H4 (cell line): ENCODE data around the gene TGM2. TPM values are rescaled to one million over a fixed set of nuclear protein-coding genes. Genes with fewer than 3 reads are reported as not detected.

Source experiments
- DNase-seq: peaks from one replicate; pipeline ENCODE4 v3.0.0-alpha.2; 2015; ENCODE audit warnings: low spot score
- total RNA-seq: library from RNA; depleted of rRNA; stranded (reverse); fragments of >200 nt; shearing (Covaris generic); gene quantifications from 2 replicates; pipeline ENCODE4 v1.2.3, GENCODE V29; 2014

Gene TGM2
- total RNA-seq, 1 experiment from 2014 or later: 7.1 TPM

- DNase-seq: no peak
Observed at GRCh38 chr20:38132156-38132909, 32.7 kb downstream of the TGM2 start.

GRCh38 chr20:38131588-38132121 lies 33.4 kb downstream of the TGM2 start:
- no peak for DNase-seq

DNA sequence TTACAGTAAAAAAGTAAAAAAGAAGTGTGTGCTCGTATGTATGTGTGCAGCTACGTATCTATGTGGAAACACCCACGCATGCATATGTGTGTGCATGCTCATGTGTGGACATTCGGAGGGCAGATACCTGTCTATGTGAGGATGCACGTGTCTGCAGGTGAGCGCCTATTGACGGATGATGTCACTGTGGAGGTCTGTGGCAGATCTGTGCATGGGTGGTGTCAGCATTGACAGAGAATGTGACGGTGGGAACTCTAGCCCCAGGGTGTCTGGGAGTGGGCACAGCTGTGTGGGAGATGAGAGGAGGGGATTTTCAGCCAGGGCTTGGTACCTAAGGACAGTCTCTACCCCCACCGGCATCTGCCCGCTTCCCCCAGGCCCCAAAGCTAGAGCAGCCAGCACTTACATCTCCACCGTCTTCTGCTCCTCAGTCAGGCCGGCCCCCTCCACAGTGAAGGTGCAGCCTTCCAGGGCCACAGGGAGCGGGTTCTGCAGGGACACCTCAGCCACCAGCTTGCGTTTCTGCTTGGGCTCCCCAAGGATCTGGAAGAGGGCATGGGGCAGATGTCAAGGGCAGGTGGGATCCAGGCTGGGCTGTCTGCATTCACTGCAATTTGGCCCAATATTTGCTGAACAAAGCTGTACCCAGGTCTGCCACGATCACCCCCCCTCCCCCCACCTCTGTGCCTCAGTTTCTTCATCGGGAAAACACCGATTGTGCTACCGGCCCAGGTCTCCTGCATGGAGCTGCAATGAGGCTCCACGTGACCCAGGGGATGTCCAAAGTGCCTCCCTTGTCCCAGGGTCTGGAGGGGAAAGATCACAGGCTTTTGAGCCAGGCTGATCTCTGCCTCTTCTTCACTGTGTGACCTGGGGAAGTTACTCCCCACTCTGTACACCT lies 34.1 kb downstream of the TGM2 start:
- DNase-seq: no peak

DNA sequence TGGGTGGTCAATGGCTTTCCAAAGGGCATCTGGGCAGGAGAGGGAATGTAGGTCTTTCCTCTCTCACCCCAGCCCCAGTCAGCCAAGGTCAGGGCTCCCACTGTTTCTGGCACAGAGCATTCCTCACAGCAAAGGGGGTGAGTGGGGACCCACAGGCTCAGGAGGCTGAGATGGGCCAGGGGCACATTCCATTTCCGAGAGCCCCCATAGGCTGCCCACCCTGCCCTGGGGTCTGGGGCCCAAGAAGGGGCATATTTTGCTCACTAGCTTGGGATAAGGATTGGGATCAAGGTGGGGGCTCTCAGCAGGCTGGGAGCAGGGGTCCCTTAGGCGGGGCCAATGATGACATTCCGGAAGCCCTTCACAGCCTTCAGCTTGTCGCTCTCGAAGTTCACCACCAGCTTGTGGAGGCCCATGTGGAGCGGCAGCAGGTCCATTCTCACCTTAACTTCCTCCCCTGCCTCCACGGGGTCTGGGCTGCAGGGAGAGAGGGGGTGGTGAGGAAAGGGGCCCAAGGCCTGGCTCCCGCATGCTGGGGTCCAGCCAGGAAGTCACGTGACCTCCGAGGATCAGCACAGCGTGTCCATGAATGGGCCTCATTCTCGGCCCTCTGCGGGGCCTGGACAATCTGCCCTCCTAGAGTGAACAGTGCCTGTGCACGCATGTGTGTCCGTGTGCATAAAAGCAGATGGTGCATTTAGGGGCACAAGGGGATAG lies 35.0 kb downstream of the TGM2 start:
- DNase-seq: no peak

GRCh38 chr20:38129248-38129865 lies 35.7 kb downstream of the TGM2 start:
- DNase-seq: no peak

DNA sequence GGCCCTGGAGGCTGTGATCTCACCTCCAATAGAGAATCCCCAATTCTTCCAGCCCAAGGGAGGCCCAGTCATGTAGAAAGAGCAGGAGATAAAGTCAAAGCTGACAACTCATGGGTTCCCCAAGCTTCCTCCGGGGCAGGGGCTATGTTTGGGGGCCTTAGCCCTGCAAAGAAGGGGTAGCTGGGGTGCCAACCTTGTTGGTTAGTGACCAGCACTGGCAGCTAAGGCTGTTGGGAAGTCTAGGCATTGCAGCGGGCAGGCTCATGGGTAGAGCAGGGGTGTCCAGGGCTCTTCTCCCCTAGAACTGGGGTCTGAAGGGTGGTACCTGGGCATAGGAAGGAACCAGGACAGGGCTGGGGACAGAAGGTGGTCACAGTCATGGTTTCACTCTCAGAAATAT lies 36.4 kb downstream of the TGM2 start:
- DNase-seq: no peak

DNA sequence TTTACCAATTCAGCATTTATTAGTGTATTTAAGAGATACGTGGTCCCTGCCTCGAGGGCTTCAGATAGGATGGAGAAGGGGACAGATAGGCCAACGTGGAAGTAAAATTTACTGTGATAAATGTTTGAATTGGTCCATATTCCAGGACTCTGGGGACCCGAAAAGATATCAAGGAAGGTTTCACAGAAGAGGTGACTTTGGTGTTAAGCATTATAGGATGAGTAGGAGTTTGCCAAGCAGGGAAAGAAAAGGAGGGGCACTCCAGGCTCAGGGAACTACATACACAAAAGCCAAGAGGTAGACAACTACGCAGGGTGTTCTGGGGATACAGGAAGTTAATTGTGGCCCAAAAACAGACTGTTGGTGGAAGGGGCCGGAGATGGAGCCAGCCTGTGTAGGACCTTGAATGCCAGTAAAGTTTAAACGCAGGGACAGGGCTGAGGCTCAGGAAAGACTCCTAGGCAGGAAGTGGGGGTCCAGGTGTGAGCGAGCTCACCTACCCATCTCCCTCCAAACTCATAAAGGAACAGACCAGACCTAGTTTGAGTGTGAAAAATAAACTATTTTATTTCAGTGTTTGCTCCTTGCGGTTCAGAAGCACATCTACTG lies 37.0 kb downstream of the TGM2 start:
- no peak for DNase-seq

GRCh38 chr20:38126932-38127621 lies 38.0 kb downstream of the TGM2 start:
- DNase-seq: peak; percentile 81

GRCh38 chr20:38126146-38126921 lies 38.7 kb downstream of the TGM2 start:
- no peak for DNase-seq

GRCh38 chr20:38125157-38126056 lies 39.7 kb downstream of the TGM2 start:
- no peak for DNase-seq

DNA sequence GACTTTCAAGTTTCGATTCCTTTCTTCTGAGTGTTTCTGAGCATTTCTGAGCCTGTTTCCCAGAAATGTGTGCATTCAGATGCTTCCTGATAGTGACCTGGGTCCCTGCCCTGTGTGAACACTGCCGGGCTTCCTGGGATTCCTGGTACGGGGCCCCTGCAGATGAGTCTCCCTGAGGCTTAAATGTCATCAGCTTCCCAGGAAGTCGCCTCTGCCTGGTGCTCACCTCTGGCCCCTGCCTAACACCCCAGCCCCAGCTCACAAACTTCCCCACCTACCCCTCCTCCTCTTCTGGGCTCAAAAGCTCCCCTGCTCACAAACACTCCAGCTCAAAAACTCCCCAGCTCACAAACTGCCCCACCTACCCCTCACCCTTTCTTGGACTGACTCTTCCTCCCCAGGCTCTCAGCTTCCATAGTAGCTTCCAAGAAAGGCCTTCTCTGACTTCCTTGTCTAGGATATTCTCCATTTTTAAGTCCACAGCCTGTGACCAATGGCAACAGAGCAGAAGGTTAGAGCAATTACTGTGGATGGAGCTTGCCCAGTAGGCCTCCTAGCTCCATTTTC lies 42.0 kb downstream of the TGM2 start:
- no peak for DNase-seq

GRCh38 chr20:38121741-38122140 lies 43.3 kb downstream of the TGM2 start:
- no peak for DNase-seq

- DNase-seq: no peak
Observed at GRCh38 chr20:38120625-38120988, 44.5 kb downstream of the TGM2 start.

DNA sequence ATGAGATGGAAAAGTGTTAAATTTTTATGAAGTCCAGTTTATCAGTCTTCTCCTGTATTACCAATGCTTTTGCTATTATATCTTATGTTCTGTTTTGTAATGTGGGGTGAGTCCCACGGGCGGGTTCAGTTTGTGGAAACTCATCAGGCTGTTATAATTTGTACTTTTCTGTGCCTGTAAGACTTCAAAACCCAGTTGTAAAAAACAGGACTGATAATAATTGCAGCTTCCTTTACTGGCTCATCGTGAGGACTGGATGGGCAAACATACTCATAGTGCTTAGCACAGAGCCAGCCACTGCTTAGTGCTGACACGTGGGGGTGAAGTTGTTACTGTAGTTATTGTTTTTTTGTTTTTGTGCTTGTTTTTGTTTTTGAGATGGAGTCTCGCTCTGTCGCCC lies 45.6 kb downstream of the TGM2 start:
- no peak for DNase-seq

GRCh38 chr20:38117635-38118034 lies 47.4 kb downstream of the TGM2 start:
- DNase-seq: no peak

- DNase-seq: no peak
Observed at GRCh38 chr20:38117205-38117604, 47.9 kb downstream of the TGM2 start.

DNA sequence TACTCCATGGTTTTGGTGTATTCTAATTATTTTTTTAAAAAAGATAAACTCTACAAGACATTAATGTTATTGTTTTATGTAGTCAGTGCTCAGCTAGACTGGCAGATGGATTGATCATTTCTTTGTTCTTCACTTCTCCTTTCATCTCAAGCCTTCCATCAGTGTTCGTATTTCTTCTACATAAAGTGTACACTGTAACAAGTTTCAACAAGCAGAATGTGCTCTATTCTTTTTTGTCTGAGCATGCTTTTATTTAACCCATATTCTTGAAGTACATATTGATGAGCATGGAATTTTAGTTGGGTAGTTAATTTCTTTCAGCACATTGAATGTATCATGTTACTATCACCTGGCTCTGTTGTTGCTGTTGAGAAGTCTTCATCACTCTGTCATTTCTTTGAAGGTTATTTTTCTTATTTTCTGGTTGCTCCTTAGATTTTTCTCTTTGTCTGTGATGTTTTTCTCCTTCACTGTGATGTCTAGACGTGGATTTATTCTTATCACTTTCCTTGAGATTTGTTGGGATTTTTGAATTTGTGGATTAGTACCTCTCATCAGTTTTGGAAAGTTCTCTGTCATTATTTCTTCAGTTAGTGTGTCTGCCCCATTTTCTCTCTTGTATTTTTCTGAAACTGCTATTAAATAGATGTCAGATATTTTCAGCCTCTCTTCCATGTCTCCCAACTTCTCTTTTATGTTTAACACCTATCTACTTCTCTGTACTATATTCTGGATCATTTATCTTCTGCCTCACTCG lies 48.5 kb downstream of the TGM2 start:
- DNase-seq: no peak

DNA sequence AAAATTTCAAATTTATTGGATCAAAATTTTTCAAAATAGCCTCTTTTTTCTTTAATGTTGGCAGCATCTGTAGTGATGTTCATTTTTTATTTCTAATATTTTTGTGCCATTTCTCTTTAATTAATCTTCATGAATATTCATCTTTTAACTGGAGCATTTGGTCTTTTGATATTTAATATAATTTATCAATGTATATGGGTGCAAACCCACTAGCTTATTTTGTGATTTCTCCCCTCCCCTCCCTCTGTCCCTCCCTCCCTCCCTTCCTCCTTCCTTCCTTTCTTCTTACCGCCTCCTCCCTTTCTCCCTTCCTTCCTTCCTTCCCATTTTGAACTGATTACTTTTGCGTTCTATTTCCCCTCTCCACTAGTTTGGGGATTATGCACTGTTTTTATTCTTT lies 49.2 kb downstream of the TGM2 start:
- DNase-seq: no peak
